A673 (cell line): ENCODE results near the gene UPK3A. TPM values are rescaled to one million over a fixed set of nuclear protein-coding genes. Genes with fewer than 3 reads are reported as not detected.
A peak's percentile ranks its signal among the peaks of the same experiment; 100 is the strongest.

ENCODE experiments used
- BruUV-seq: library from RNA; stranded (reverse); fragments of 400-500 nt; replicated peaks from 2 replicates; lab custom pipeline; 2021; lab: Mats Ljungman, UMichigan
- CTCF ChIA-PET: fragments of 300-600 bp; sonication (Branson Sonifier 250); formaldehyde crosslinking; loops from one replicate; lab custom pipeline; 2022; ENCODE audit warnings: antibody characterized with exemption; lab: Charles Lee
- POLR2A ChIA-PET: fragments of 300-600 bp; sonication (Branson Sonifier 250); formaldehyde crosslinking; loops from one replicate; lab custom pipeline; 2022; ENCODE audit warnings: antibody characterized with exemption; ENCODE audit not compliant: low non-redundant PET; lab: Charles Lee
- DNase-seq: peaks from one replicate; pipeline ENCODE4 v3.0.0-alpha.2; 2015; ENCODE audit warnings: low spot score
- H3K27ac ChIP-seq: fragments of 200-600 bp; sonication (generic); 2 replicates; pipeline ENCODE4 v1.5.1; 2016; ENCODE audit warnings: mixed run types, low read depth, mild to moderate bottlenecking, mixed read lengths, antibody characterized with exemption, low read length; ENCODE audit not compliant: poor library complexity, severe bottlenecking
- H3K27me3 ChIP-seq: fragments of 200-600 bp; sonication (generic); replicated peaks from 2 replicates; pipeline ENCODE4 v1.6.1; 2017; ENCODE audit warnings: mixed run types, low read depth, mild to moderate bottlenecking, mixed read lengths, antibody characterized with exemption, low read length; ENCODE audit not compliant: insufficient read depth, poor library complexity
- H3K36me3 ChIP-seq: fragments of 200-600 bp; sonication (generic); 2 replicates; pipeline ENCODE4 v1.6.1; 2016; ENCODE audit warnings: mixed run types, mild to moderate bottlenecking, mixed read lengths, antibody characterized with exemption, low read length; ENCODE audit not compliant: insufficient read depth, poor library complexity, severe bottlenecking
- H3K4me1 ChIP-seq: fragments of 200-600 bp; sonication (generic); 2 replicates; pipeline ENCODE4 v1.6.1; 2017; ENCODE audit warnings: mixed run types, mild to moderate bottlenecking, mixed read lengths, antibody characterized with exemption, low read length; ENCODE audit not compliant: insufficient read depth, poor library complexity, severe bottlenecking
- H3K4me3 ChIP-seq: fragments of 200-600 bp; sonication (generic); 2 replicates; pipeline ENCODE4 v1.5.1; 2016; ENCODE audit warnings: low read depth, mixed run types, mild to moderate bottlenecking, mixed read lengths, low read length; ENCODE audit not compliant: poor library complexity, severe bottlenecking
- H3K9me3 ChIP-seq: fragments of 200-600 bp; sonication (generic); 2 replicates; pipeline ENCODE4 v1.6.1; 2016; ENCODE audit warnings: mixed run types, low read depth, mild to moderate bottlenecking, mixed read lengths, antibody characterized with exemption, low read length; ENCODE audit not compliant: poor library complexity, severe bottlenecking
- CTCF ChIP-seq: fragments of 300-800, 200-600 bp; sonication (generic); conservative IDR thresholded peaks from 2 replicates; pipeline ENCODE4 v1.5.1; 2017; ENCODE audit warnings: low read depth, mild to moderate bottlenecking, antibody characterized with exemption, low read length, moderate library complexity, mixed read lengths
- EZH2 ChIP-seq: fragments of 200-600 bp; sonication (generic); IDR thresholded peaks from 2 replicates; pipeline ENCODE4 v1.6.1; 2017; ENCODE audit warnings: borderline replicate concordance, low read depth, mild to moderate bottlenecking, mixed read lengths, antibody characterized with exemption, low read length; ENCODE audit not compliant: poor library complexity, severe bottlenecking
- intact Hi-C: fragments of 100-400 bp; cut with micrococcal nuclease; formaldehyde crosslinking; loops from one replicate; pipeline ENCODE4 v1.10.0; 2022; ENCODE audit not compliant: unreplicated experiment
- total RNA-seq: library from RNA; stranded (reverse); gene quantifications from 2 replicates; pipeline ENCODE4 v1.2.3, GENCODE V29; 2021

Gene UPK3A
- total RNA-seq, 1 experiment from 2014 or later, result not detected

GRCh38 chr22:45310331-45310976, 25.7 kb downstream of the UPK3A start:
- Histone ChIP-seq H3K36me3 (no peaks in the 10 kb centered on the region), H3K4me3 (peak overlapping the region; percentile 99), H3K27ac (peak overlapping the region; percentile 89), H3K27me3 (no peaks in the 10 kb centered on the region), H3K4me1 (peaks cover 16% of the 10 kb centered on the region), H3K9me3 (no peaks in the 10 kb centered on the region)
- DNase-seq, result peak; percentile 26
- BruUV-seq, result no TSS peak
- ChIA-PET POLR2A (no interaction called here), CTCF (no interaction called here)
- intact Hi-C loops, result no loop called here
- TF ChIP-seq CTCF, result no peak
- no peak for TF ChIP-seq EZH2

GRCh38 chr22:45310977-45311531, 26.3 kb downstream of the UPK3A start:
- H3K4me1 ChIP-seq, result peaks cover 16% of the 10 kb centered on the region
- intact Hi-C loops, result no loop called here
- BruUV-seq, result no TSS peak
- no peak for TF ChIP-seq CTCF
- no peak for TF ChIP-seq EZH2
- no peaks in the 10 kb centered on the region for H3K36me3 ChIP-seq
- no peak for DNase-seq
- H3K27ac ChIP-seq, result peak overlapping the region; percentile 89
- POLR2A ChIA-PET, result no interaction called here
- H3K27me3 ChIP-seq, result no peaks in the 10 kb centered on the region
- CTCF ChIA-PET, result no interaction called here
- H3K4me3 ChIP-seq, result peak overlapping the region; percentile 99
- no peaks in the 10 kb centered on the region for H3K9me3 ChIP-seq

- ChIA-PET POLR2A (interaction anchor here (0.6 kb wide), 1 partner anchor 19 kb away, joined by 3 read pairs; no protein-coding TSS in a partner anchor), CTCF (no interaction called here)
- no peak overlapping the region for H3K27ac ChIP-seq
- no TSS peak for BruUV-seq
- H3K27me3 ChIP-seq, result no peaks in the 10 kb centered on the region
- TF ChIP-seq CTCF (no peak), EZH2 (no peak)
- DNase-seq, result no peak
- no peaks in the 10 kb centered on the region for H3K9me3 ChIP-seq
- intact Hi-C loops, result no loop called here
- peaks cover 18% of the 10 kb centered on the region for H3K4me1 ChIP-seq
- H3K36me3 ChIP-seq, result no peaks in the 10 kb centered on the region
- H3K4me3 ChIP-seq, result no peak overlapping the region
These were observed 27.7 kb downstream of the UPK3A start for GRCh38 chr22:45312415-45312814.
